ENCODE results near the gene SLC49A3.
A peak's percentile ranks its signal among the peaks of the same experiment; 100 is the strongest.

Gene SLC49A3

DNA sequence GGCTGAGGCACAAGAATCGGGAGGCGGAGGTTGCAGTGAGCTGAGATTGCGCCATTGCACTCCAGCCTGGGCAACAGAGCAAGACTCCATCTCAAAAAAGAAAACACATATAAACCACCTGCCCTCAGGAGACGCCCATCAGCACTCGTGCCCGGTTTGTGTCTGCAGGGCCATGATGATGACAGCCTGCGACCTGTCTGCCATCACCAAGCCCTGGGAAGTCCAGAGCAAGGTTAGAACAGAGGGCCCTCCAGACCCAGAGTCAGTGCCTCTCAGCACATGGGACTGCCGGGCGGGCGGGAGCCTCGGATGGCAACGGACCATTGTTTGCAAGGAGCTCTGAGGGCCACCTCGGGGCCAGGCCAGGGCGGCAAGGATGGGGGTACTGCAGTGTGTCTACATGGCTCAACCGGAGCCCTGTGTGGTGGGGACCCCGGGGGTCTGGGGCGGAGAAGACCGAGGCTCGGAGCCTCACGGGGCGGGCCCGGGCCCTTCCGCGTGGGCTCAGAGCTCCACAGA, 24.2 kb downstream of the SLC49A3 start:
- DNase-seq: no peak

DNA sequence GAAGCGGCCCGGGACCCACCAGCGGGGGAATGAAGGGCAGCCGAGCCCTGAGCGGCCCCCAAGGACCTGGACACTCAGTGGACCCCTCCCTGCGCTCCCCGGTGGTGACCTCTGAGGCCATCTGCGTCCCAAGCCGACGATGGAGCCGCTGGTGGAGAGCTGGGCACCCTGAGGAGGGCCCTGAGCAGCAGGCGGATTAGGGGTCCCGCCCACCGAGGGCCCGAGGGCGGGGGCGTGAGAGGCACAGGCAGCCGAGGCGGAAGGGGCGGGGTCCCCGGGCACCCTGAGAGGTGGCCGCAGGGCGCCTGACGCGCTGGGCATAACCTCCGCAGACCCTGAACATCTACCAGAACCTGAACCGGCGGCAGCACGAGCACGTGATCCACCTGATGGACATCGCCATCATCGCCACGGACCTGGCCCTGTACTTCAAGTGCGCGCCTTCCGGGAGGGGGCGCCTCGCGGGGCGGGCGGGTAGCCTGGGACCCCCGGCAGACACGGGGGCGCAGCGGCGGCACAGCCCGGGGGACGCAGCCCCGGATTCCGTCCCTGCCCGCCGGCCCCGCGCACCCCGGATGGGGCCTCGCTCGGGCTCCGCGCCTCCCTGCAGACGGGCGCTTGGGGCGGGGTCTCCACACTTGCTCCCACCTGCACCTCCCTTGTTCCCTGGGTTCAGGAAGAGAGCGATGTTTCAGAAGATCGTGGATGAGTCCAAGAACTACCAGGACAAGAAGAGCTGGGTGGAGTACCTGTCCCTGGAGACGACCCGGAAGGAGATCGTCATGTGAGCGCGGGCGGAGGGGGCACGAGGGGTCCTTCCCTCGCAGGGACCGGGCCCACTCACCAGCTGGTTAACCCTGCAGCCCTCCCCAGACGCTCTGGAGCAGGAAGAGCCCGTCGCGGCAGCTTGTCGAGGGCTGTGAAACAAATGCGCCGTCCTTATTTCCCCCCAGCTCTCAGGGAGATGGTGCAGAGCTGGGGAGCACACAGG, 25.2 kb downstream of the SLC49A3 start:
- DNase-seq: peak; percentile 78

GRCh38 chr4:663046-663437, 25.9 kb downstream of the SLC49A3 start:
- DNase-seq: no peak

GRCh38 chr4:661881-662761, 26.8 kb downstream of the SLC49A3 start:
- DNase-seq: no peak

GRCh38 chr4:661231-661630, 27.7 kb downstream of the SLC49A3 start:
- no peak for DNase-seq

GRCh38 chr4:660401-660800, 28.6 kb downstream of the SLC49A3 start:
- DNase-seq: no peak

- DNase-seq: no peak
These were observed 29.1 kb downstream of the SLC49A3 start for GRCh38 chr4:659851-660250.

DNA sequence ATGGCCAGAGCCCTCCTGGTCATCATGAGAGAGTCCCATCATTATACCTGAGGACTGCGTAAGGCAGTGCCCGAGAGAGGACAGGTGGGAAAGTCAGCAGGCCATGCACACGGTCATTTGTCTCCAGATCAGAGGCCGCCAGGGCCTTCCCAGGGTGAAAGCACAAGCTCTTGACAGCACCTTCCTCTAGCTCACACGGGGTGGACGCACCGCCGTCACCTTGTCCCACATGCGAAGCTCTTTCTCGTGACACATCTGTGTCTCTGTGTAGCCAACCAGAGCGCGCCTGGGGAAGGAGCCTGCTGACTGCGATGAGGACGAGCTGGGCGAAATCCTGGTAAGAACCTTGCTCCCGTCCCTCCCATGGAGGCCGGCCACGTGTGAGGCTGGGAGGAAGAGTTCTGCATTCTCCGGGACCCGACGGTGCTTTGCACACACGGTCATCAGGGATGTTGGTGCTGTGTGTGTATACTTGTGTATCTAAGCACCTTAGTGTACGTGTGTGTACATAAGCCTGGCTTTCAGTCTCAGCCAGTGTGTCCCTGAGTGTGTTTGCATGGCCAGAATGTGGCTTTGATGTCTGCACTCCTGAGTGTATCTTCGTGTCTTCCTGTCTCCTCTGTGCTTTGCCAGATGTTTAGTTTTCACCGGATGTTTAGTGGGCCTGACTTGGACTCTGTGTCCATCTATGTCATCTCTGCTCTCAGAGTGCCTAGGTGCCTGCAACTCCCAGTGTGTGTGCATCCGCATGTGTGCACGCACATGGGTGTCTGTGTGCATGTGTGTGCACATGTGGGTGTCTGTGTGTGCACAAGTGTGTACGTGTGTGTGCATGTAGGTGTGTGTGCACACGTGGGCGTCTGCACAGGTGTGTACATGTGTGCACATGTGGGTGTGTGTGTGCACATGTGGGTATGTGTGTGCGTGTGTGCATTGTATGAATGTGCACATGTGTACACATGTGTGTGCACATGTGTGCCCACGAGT, 30.0 kb downstream of the SLC49A3 start:
- no peak for DNase-seq

- no peak for DNase-seq
These were observed 30.9 kb downstream of the SLC49A3 start for GRCh38 chr4:657834-658667.

- DNase-seq: no peak
These were observed 31.6 kb downstream of the SLC49A3 start for GRCh38 chr4:657338-657833.

GRCh38 chr4:656436-657337, 32.3 kb downstream of the SLC49A3 start:
- no peak for DNase-seq

GRCh38 chr4:655464-656151, 33.3 kb downstream of the SLC49A3 start:
- no peak for DNase-seq

DNA sequence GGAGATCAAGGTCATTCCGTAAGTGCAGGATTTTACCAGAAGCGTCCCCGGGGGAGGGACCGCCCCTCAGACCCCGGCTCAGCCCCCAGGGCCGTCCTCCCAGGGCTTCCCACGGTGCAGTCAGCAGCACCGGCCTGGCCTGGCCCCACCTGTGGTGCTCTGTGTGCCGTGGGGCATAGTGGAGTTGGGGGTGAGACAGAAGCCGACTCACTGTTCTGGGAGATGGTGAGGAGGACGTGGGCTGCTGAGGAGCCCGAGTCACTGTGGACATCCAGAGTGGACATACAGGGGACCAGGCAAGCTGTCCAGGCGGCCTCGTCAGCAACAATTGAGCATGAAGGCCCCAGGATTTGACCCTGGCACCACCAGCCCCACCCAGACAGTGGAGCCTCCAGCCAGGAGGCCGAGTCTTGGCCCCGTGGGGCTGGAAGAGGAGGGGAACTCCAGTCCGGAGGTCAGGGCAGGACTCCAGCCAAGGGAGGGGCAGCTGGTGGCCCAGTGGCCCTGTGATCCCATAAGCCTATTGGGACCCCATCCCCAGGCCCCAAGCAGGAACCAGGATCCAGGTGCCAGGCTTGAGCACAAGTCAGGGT, 34.0 kb downstream of the SLC49A3 start:
- DNase-seq: no peak

- DNase-seq: no peak
These were observed 34.5 kb downstream of the SLC49A3 start for GRCh38 chr4:654503-654845.

DNA sequence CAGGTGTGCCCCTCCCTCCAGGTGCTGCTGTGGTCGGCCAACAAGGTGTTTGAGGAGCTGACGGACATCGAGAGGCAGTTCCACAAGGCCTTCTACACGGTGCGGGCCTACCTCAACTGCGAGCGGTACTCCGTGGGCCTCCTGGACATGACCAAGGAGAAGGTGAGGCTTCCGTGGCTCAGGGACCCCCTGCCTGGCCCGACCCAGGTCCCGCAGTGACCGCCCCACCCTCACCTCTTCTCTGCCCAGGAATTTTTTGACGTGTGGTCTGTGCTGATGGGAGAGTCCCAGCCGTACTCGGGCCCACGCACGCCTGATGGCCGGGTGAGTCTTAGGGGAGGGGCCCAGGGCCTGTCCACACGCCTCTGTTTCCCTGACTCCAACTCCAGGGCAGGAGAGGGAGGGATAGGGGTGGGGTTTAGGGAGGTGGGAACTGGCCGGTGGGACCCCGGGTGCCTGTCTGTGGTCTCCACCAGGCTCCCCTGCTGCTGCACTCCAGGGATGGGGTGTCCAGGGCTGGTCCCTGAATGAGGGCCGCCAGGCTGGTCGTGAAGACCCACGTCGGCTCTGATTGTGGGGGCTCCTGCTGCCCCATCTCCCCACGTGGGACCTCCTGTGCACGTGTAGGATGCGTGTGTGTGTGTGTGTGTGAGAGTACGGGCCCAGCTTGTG, 35.0 kb downstream of the SLC49A3 start:
- DNase-seq: no peak

DNA sequence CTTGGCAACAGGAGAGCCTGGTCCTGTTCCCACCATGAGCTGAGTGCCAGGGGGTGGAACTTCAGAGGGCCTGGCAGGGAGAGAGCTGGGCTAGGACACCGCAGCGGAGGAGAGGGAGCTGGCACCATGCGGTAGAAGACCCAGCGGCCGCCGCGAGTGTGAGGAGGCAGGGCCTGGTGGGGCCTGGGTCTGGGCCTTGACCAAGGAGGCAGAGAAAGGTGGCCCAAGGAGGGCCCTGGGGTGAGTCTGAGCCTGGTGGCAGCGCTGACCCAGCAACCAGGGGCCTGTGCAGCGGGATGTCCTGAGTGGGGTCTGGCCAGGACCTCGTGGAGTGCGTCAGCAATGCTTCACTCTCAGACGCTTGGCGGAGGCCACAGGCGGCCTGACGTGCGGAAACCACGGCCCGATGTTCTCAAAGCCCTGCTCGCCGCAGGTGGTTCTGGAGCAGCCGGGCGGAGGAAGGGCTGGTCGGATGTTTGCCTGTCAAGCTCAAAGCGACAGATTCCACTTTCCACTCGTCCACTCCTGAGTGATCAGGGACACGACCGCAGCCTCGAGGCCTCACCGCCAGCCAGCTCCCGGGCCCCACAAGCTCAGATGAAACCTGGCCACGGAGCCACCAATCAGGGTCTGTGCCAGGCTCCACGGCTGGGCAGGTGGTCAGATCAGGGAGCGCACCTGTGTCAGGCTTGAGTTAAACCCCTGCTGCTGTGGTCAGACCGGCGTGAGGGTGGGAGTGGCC, 35.7 kb downstream of the SLC49A3 start:
- no peak for DNase-seq

DNA sequence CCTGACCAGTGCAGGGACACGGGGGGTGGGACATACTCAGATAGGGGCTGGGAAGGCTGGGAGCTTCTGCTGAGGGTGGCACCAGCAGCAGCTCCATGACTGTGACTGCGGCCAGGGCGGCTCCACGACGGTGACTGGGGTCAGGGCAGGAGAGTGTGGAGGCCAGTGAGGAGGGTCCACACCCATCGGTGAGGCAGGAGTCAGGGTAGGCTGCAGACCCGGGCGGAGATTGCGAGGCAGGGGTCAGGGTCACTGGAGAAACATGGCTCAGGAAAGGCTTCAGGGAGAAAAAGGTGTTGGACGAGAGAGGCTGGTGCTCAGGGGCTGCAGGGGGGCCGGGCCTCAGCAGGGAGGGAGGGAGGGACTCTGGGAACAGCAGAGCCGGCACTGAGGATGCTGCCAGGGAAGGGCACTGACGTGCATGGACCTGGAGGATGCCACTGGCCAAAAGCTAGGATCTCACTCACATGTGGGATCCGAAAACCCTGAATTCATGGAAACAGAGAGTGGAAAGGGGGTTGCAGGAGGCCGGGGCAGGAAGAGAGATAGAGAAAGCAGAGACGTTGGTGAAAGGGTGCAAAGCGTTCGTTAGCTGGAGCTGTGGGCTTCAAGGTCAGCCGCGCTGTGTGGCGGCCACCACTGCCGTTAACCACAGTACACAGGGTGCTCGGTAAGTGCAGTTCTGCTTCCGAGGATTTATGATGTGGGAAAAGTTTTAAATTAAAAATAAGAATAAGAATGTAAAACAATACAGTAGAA, 36.9 kb downstream of the SLC49A3 start:
- DNase-seq: no peak

Measured in CD4-positive, alpha-beta T cell treated with Interferon gamma for 1 hour (primary cell).